Hematopoietic multipotent progenitor cell treated with erythropoietin and hydrocortisone succinate and interleukin-3 and kit ligand, for 17 days (in vitro differentiated cells): ENCODE results near the gene ACAD8.
"Not testable (repeated sequence)": the region's sequence is repeated elsewhere in the genome, so short reads cannot be mapped to it uniquely, and the experiment has no call there.

Experiments
- DNase-seq: peaks from one replicate; pipeline ENCODE4 v3.0.0-alpha.2; 2015; ENCODE audit warnings: low spot score

The ACAD8 gene

DNA sequence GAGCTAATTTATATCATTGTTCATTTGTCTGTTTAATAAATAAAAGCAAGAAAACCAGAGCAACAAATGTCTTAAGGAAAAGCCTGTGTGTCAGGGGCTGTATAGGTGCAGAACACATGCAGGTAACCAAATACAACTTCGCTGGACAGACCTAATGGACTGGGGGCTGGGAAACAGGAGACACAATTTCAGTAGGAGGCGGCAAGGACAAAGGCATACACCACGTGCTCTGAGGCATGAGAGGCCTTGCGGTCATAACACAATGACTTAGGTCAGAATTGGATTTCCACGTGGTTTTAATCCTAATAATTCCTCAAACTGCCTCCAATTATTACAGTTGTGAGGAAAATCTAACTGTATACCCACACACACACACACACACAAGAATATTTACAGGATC is 14.1 kb downstream of the ACAD8 start:
- no peak for DNase-seq

- no peak for DNase-seq
Measured at GRCh38 chr11:134267966-134268365, 14.6 kb downstream of the ACAD8 start.

GRCh38 chr11:134270250-134270714 is 16.9 kb downstream of the ACAD8 start:
- DNase-seq = no peak

GRCh38 chr11:134271978-134272377 is 18.6 kb downstream of the ACAD8 start:
- DNase-seq = no peak

DNA sequence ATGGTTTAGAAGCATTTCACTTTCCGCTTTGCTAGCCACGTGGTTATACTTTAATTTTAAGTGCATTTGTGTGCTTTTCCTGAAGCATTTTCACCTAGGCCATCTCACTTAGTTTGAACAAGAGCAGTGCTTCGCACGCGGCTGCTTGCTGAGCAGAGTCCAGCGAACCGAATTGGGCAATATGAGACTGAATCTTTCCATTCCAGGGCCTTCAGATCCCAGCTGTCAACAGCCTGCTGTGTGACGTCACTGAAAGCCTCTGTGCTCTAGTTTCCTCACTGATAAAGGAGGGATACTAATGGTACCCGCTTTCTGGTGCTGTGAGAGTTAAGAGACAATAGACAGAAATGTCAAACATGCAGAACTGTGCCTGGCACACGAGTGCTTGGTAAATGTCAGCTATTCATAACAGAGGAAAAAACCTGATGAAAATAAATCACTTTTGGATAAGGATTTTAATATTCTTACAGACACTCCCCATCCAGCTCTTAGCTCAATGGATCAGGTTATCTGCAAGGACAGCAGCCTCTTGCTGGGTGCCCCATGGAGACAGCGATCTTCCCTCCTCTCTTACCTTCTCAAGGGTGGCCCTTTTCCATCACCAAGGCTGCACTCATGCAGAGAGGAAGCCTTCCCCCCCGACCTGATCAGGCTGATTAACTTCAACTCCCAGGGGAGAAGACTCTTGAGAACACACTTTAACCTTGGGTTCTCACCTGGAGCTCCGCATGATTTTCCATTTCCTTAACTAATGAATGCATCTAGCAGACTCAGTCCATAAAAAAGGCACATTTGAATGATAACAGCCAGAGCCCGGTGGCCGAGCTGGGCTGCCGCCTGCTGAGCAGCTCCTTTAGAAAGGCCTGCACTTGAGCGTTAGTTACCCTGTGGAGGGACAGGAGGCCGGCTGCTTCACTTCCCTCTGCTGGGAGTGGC is 19.3 kb downstream of the ACAD8 start:
- no peak for DNase-seq

DNA sequence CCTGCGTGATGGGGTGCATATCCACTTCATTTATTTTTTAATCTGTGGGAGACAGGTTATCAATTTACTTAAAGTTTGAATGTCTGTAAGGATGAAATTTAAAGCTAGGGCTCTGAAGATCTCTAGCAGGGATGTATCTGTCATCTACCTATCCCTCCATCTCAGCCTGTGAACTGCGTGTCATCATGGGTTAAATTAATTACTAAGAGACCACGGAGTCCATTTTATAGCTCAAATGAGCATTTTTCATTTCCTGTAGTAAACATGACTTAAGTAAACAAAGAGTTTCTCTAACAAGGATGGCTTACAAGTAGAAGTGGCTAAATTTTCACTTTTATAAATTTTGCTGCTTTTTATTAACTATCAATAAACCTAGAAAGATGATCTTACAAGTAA is 19.9 kb downstream of the ACAD8 start:
- DNase-seq = no peak

DNA sequence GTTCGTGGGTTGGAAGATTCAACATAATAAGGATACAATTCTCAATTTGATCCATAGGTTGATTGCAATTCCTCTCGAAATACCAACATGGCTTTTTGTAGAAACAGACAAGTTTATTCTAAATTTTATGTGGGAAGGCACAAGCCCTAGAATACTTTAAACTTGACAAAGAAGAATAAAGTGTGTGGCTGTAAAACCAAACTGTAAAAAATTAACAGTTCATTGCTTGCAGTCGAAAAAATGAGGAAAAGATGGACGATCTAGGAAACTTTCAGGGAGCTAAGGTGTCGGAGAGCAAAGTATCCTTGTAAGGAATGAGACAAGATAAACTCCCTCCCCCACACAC is 21.8 kb downstream of the ACAD8 start:
- DNase-seq = no peak

DNA sequence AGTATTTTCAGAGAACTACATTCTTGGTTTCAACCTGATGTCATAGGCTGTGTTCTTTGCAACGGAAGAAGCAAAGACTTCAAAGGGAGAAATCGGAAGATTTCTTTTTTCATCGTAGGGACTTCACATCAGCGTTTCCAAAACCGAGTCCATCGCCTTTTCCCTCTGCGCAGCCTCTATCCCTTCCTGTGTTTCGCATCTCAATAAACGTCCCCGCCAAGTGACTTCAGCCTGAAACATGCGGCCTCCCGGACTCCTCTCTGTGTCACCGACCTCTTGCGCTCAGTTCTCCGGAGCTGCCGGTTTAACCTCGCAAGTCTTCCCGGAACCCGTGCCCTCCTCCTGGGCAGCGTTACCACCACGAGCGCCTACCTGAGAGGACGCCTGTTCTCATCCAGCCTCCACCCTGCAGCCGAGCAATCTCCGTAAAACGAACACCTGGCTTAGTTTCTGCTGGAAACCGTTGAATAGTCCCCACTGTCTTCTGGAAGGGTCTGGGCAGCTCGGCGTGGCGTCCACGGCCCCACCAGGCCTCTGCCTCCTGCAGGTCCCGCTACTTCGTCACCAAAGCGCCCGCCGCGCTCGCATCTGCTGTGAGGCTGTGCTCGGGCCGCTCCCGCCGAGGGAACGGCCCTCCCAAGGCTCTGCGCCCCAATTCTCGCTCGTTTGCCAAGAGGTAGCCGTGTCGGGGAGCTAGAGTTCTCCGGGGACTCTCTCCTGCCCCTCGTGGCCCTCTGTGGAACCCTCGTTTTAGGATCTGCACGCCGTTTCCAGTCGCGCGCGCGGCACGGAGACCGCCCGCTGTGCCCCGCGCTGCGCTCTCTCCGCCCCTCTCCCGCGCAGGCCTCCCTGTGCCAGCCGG is 22.4 kb downstream of the ACAD8 start, which contains the start of gene GLB1L3:
GLB1L3 (plus strand) TSS at position 846 of the 862 bp plus-strand sequence. CDS start 362 bp downstream, outside the sequence.
- no peak for DNase-seq

GRCh38 chr11:134276396-134277182 is 23.2 kb downstream of the ACAD8 start:
- DNase-seq = no peak

DNA sequence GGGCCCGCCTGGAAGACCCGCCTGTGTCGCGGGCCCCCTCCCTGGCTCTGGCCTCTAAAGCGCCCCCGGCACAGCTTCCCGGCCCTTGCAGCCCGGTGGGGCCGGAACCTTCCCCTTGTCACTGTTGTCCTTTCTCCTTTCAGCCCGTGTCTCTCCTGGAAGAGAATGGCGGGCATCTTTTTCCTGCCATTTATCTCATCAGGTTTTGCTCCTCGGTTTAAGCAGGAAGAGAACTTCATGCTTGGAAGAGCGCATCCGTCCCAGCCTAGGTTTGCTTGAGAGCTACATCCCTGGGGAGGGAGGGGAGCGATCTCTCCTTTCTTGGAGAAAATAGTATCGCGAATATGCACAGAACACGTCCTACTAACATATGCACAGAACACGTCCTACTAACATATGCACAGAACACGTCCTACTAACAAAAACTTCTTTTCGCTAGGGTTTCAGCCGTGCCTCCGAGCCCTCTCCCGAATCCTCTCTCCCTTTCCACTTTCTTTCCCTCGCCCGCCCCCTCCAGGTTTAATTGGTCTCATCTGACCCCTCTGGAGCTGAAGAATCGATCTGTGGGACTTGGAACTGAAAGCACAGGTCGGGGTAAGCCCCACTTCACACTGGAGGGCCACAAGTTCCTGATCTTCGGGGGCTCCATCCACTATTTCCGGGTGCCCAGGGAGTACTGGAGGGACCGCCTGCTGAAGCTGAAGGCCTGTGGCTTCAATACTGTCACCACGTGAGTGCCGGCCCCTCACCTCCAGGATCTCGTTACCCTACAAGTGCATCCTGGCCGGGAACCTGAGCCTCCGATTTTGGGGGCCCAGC is 24.0 kb downstream of the ACAD8 start:
- DNase-seq = no peak

GRCh38 chr11:134278356-134278755 is 25.0 kb downstream of the ACAD8 start:
- no peak for DNase-seq

DNA sequence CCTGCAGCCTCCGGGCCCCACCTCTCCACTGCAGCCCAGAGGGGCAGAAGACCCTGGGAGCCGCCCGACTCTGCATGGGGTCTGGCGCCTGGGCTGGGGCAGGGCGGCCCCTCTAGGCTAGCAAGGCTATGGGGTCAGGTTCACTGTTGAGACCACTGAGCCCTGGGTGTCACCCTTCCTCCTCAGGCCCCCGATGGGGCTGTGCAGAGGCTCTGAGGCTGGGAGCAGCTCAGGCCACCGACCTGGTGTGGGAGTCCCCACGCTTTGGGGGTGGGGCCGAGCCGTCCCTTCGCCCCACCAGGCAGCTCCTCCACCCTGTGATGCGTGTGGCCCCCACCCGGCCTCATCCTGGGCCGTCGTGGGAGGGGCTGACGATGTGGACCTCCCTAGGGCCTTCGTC is 28.3 kb downstream of the ACAD8 start:
- DNase-seq = not testable (repeated sequence)

GRCh38 chr11:134282121-134283045 is 29.0 kb downstream of the ACAD8 start:
- no peak for DNase-seq

DNA sequence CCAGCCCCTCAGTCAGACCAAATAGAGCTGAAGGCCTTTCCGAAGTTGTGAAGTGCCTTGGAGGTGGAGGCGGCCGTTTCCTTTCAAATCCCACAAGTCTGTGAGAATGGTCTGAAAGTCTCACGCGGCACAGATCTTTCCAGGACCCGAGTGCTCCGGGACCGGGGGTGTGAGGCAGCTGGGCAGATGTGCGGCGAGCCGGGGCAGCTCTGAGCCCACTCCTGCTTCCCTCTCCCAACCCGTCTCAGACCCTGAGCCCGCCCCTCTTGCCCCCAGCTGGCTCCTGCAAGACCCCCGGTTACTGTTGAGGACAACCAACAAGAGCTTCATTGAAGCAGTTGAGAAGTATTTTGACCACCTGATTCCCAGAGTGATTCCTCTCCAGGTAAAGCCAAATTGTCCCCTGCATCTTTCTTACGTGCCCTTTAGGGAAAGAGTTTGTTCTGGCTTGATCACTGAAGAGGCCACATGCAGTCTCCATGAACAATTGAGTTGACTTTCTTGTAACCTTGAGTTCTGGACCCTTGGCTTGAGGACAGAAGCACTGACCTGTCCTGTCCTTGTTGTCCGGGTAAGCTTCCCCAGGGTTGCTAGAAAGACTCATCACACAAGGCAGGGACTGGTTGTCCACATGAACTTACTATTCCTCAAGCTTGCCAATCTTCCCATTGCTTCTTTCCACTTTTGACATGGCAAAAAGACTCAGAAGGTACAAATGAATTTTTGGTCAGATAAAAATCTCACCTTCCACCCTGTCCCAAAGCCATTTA is 30.3 kb downstream of the ACAD8 start:
- DNase-seq = no peak

- DNase-seq = not testable (repeated sequence)
Measured at GRCh38 chr11:134284349-134284748, 31.0 kb downstream of the ACAD8 start.

GRCh38 chr11:134287561-134287960 is 34.2 kb downstream of the ACAD8 start:
- no peak for DNase-seq

GRCh38 chr11:134288486-134288885 is 35.1 kb downstream of the ACAD8 start:
- DNase-seq = no peak

DNA sequence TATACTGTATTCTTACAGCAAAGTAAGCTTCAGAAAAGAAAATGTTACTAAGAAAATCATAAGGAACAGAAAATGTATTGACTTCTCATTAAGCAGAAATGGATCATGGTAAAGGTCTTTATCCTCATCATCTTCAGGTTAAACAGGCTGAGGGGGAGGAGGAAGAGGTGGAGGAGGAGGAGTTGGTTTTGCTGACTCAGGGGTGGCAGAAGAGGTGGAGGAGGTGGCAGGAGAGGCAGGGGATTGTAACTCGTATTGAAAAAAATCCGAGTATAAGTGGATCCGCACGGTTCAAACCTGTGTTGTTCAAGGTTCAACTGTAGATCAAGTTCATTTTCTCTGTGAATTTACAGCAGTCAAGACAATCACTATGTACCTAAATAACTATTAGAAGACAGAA is 35.8 kb downstream of the ACAD8 start:
- DNase-seq = no peak

GRCh38 chr11:134289789-134290188 is 36.4 kb downstream of the ACAD8 start:
- DNase-seq = no peak
